Neural cell (in vitro differentiated cells): ENCODE measurements around the gene ZFY. TPM values are rescaled to one million over a fixed set of nuclear protein-coding genes. Genes with fewer than 3 reads are reported as not detected.

ENCODE experiments used
- H2AFZ ChIP-seq: fragments of 200-600, 300-800 bp; sonication (generic), shearing (Covaris generic); 2 replicates; pipeline ENCODE4 v1.6.0; 2014; ENCODE audit warnings: low read depth, mild to moderate bottlenecking, antibody characterized with exemption, low read length, moderate library complexity
- H3F3A ChIP-seq: fragments of 200-600 bp; shearing (Covaris generic); 2 replicates; pipeline ENCODE4 v1.6.1; 2016; ENCODE audit warnings: mild to moderate bottlenecking, moderate library complexity, mixed read lengths, antibody characterized with exemption, low read length; ENCODE audit not compliant: insufficient read depth, poor library complexity, severe bottlenecking
- H3K27ac ChIP-seq: fragments of 200-600, 300-800 bp; sonication (generic), shearing (Covaris generic); 2 replicates; pipeline ENCODE4 v1.5.1; 2014; ENCODE audit warnings: mild to moderate bottlenecking, low read length, moderate library complexity
- H3K27me3 ChIP-seq: fragments of 300-800, 200-600 bp; sonication (generic), shearing (Covaris generic); 2 replicates; pipeline ENCODE4 v1.6.0; 2014; ENCODE audit warnings: mild to moderate bottlenecking, low read depth, low read length, moderate library complexity; ENCODE audit not compliant: insufficient read depth
- H3K36me3 ChIP-seq: fragments of 300-800, 200-600 bp; sonication (generic), shearing (Covaris generic); 2 replicates; pipeline ENCODE4 v1.5.1; 2014; ENCODE audit warnings: mild to moderate bottlenecking, antibody characterized with exemption, low read length, moderate library complexity; ENCODE audit not compliant: insufficient read depth
- H3K4me2 ChIP-seq: fragments of 300-800, 200-600 bp; sonication (generic), shearing (Covaris generic); 2 replicates; pipeline ENCODE4 v1.6.0; 2014; ENCODE audit warnings: mild to moderate bottlenecking, low read length
- H3K4me3 ChIP-seq: fragments of 300-800, 200-600 bp; sonication (generic), shearing (Covaris generic); 2 replicates; pipeline ENCODE4 v1.5.1; 2014; ENCODE audit warnings: mild to moderate bottlenecking, low read length, moderate library complexity
- H3K79me2 ChIP-seq: fragments of 200-600 bp; shearing (Covaris generic); replicated peaks from 2 replicates; pipeline ENCODE4 v1.6.0; 2014; ENCODE audit warnings: mild to moderate bottlenecking, low read length, moderate library complexity; ENCODE audit not compliant: insufficient read depth
- H3K9ac ChIP-seq: fragments of 300-800, 200-600 bp; sonication (generic), shearing (Covaris generic); 2 replicates; pipeline ENCODE4 v1.6.1; 2016; ENCODE audit warnings: mild to moderate bottlenecking, low read length, mixed read lengths
- H3K9me2 ChIP-seq: fragments of 200-600 bp; shearing (Covaris generic); 2 replicates; pipeline ENCODE4 v1.6.1; 2016; ENCODE audit warnings: mild to moderate bottlenecking, low read length, mixed read lengths; ENCODE audit not compliant: insufficient read depth
- H3K9me3 ChIP-seq: fragments of 200-600, 300-800 bp; sonication (generic), shearing (Covaris generic); 2 replicates; pipeline ENCODE4 v1.6.1; 2016; ENCODE audit warnings: mild to moderate bottlenecking, mixed run types, low read length, moderate library complexity, mixed read lengths
- H4K20me1 ChIP-seq: fragments of 200-600 bp; shearing (Covaris generic); 2 replicates; pipeline ENCODE4 v1.6.1; 2016; ENCODE audit warnings: mild to moderate bottlenecking, mixed run types; ENCODE audit not compliant: insufficient read depth
- CTCF ChIP-seq: fragments of 450-650 bp; IDR thresholded peaks from 2 replicates; pipeline ENCODE4 v1.5.1; 2014; ENCODE audit warnings: antibody characterized with exemption, mild to moderate bottlenecking, moderate library complexity; ENCODE audit not compliant: poor library complexity, severe bottlenecking
- EP300 ChIP-seq: fragments of 450-650 bp; conservative IDR thresholded peaks from 2 replicates; pipeline ENCODE4 v1.6.1; 2014; ENCODE audit warnings: antibody characterized with exemption, mild to moderate bottlenecking, moderate library complexity; ENCODE audit not compliant: poor library complexity, severe bottlenecking
- EZH2 ChIP-seq: fragments of 200-600, 300-800 bp; shearing (Covaris generic), sonication (generic); IDR thresholded peaks from 2 replicates; pipeline ENCODE4 v1.6.1; 2014; ENCODE audit warnings: antibody characterized with exemption, low read length, borderline replicate concordance, mild to moderate bottlenecking; ENCODE audit not compliant: insufficient read depth, poor library complexity, severe bottlenecking
- MXI1 ChIP-seq: fragments of 450-650 bp; conservative IDR thresholded peaks from 2 replicates; pipeline ENCODE4 v1.6.1; 2014; ENCODE audit warnings: antibody characterized with exemption, mild to moderate bottlenecking; ENCODE audit not compliant: poor library complexity, severe bottlenecking
- POLR2AphosphoS5 ChIP-seq: IDR thresholded peaks from 2 replicates; pipeline ENCODE4 v1.6.1; 2012
- RAD21 ChIP-seq: fragments of 450-650 bp; conservative IDR thresholded peaks from 2 replicates; pipeline ENCODE4 v1.6.1; 2014; ENCODE audit warnings: antibody characterized with exemption, mild to moderate bottlenecking, moderate library complexity
- SMC3 ChIP-seq: fragments of 450-650 bp; conservative IDR thresholded peaks from 2 replicates; pipeline ENCODE4 v1.6.1; 2014; ENCODE audit warnings: antibody characterized with exemption, mild to moderate bottlenecking, moderate library complexity; ENCODE audit not compliant: poor library complexity
- TAF1 ChIP-seq: IDR thresholded peaks from 2 replicates; pipeline ENCODE4 v1.6.1; 2012; ENCODE audit warnings: low read depth
- polyA minus RNA-seq: library from RNA; depleted of rRNA, polyadenylated mRNA; stranded (reverse); fragments of >200 nt; gene quantifications from 2 replicates; pipeline ENCODE4 v1.2.3, GENCODE V29; 2014
- polyA plus RNA-seq: library from polyadenylated mRNA; depleted of rRNA; stranded (reverse); fragments of >200 nt; gene quantifications from 2 replicates; pipeline ENCODE4 v1.2.3, GENCODE V29; 2014
- TF ChIP-seq, protein P1 (sequence below): IDR thresholded peaks from 2 replicates; pipeline ENCODE4 v1.6.1; 2012; ENCODE audit warnings: borderline replicate concordance

ZFY gene
- polyA plus RNA-seq: 12.9 and 15.5 TPM in 2 replicates
- polyA minus RNA-seq: 33.9 and 35.5 TPM in 2 replicates

DNA sequence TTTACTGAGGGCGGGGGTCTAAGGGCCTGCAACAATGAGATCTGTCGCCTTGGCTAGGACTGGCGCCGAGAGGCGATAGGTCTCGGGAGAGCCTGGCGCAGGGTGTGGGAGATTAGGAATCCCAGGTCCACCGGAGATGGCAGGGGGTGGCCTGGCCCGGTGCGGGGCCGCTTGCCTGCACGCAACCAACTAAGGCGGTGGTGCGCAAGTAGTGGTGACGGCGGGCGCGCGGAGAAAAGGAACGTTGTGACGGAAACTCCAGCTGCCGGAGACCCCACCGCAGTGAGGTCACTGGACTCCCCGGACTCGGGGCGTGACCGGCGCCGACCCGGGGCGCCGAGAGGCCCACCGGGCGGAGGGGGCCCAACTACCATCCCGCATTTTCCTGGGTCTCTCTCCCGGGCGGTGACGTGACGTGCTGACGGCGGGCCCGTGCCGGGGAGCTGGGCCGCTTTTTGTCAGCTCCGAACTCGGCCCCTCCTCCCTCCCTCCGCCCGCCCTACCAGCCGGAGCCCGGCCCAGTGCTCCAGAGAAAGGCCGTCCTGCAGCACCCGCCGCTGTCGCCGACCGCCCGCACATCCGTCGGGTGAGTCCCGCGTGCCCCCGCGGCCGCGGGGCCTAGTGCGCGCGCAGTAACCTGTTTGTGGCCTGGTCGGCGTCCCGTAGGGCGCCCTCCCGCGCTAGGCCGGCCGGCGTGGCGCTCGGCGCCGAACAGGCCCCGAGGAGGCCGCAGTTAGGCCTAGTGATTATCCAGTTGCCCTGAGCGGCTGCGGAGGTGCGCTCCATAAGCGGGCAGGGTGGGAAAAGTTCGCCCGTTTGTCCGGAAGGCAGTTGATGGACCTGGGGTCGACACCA lies at the start of gene ZFY:
Gene ZFY, plus strand, starts transcription at position 521 of the 855 bp plus-strand sequence. CDS start 18,556 bp downstream, outside the sequence.
- Histone ChIP-seq H2AFZ (peak within 1 kb of the TSS; percentile 56), H3K79me2 (peaks cover 34% of the 10 kb centered on the region), H3F3A (no peaks in the 10 kb centered on the region), H3K27me3 (no peaks in the 10 kb centered on the region), H3K9ac (peak within 1 kb of the TSS; percentile 95), H3K9me3 (no peaks in the 10 kb centered on the region), H3K4me2 (peak within 1 kb of the TSS; percentile 51), H3K9me2 (no peaks in the 10 kb centered on the region), H3K36me3 (no peaks in the 10 kb centered on the region), H3K27ac (peak within 1 kb of the TSS; percentile 96), H3K4me3 (peak within 1 kb of the TSS; percentile 74), H4K20me1 (no peaks in the 10 kb centered on the region)
- TF ChIP-seq MXI1: no peak
- no peak for TF ChIP-seq CTCF
- no peak for TF ChIP-seq EZH2
- TF ChIP-seq EP300: no peak
- TF ChIP-seq SMC3: no peak
- TF ChIP-seq RAD21: no peak
- TF ChIP-seq, protein P1, sequence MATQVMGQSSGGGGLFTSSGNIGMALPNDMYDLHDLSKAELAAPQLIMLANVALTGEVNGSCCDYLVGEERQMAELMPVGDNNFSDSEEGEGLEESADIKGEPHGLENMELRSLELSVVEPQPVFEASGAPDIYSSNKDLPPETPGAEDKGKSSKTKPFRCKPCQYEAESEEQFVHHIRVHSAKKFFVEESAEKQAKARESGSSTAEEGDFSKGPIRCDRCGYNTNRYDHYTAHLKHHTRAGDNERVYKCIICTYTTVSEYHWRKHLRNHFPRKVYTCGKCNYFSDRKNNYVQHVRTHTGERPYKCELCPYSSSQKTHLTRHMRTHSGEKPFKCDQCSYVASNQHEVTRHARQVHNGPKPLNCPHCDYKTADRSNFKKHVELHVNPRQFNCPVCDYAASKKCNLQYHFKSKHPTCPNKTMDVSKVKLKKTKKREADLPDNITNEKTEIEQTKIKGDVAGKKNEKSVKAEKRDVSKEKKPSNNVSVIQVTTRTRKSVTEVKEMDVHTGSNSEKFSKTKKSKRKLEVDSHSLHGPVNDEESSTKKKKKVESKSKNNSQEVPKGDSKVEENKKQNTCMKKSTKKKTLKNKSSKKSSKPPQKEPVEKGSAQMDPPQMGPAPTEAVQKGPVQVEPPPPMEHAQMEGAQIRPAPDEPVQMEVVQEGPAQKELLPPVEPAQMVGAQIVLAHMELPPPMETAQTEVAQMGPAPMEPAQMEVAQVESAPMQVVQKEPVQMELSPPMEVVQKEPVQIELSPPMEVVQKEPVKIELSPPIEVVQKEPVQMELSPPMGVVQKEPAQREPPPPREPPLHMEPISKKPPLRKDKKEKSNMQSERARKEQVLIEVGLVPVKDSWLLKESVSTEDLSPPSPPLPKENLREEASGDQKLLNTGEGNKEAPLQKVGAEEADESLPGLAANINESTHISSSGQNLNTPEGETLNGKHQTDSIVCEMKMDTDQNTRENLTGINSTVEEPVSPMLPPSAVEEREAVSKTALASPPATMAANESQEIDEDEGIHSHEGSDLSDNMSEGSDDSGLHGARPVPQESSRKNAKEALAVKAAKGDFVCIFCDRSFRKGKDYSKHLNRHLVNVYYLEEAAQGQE: no peak
- TF ChIP-seq TAF1: no peak
- TF ChIP-seq POLR2AphosphoS5: no peak

GRCh38 chrY:2885880-2886279 lies 49.3 kb upstream of the ZFY start:
- Histone ChIP-seq H3K36me3 (no peaks in the 10 kb centered on the region), H3K9ac (no peak overlapping the region), H3F3A (no peaks in the 10 kb centered on the region), H3K4me2 (no peak overlapping the region), H3K9me3 (no peaks in the 10 kb centered on the region), H4K20me1 (no peaks in the 10 kb centered on the region), H3K79me2 (no peaks in the 10 kb centered on the region), H3K27me3 (no peaks in the 10 kb centered on the region), H3K4me3 (no peak overlapping the region), H3K27ac (no peak overlapping the region), H3K9me2 (no peaks in the 10 kb centered on the region), H2AFZ (no peak overlapping the region)
- no peak for TF ChIP-seq SMC3
